Vagina (tissue), 2 donors: ENCODE results near the gene AFAP1L1. TPM values are rescaled to one million over a fixed set of nuclear protein-coding genes. Genes with fewer than 3 reads are reported as not detected.
A peak's percentile ranks its signal among the peaks of the same experiment; 100 is the strongest.

Experiments used
- DNase-seq, 2 donors: peaks; one replicate each; pipeline ENCODE4 v3.0.0-alpha.2; 2017; ENCODE audit errors: extremely low spot score in 2 of 2
- H3K27ac ChIP-seq: fragments of 200-600 bp; sonication (generic); one replicate; pipeline ENCODE4 v1.5.1; 2019
- H3K27me3 ChIP-seq: fragments of 200-600 bp; sonication (generic); one replicate; pipeline ENCODE4 v1.5.1; 2019
- H3K36me3 ChIP-seq, 2 donors: fragments of 200-600 bp; sonication (generic); one replicate each; pipeline ENCODE4 v1.5.1; 2017 to 2019
- H3K4me1 ChIP-seq: fragments of 200-600 bp; sonication (generic); one replicate; pipeline ENCODE4 v1.5.1; 2019
- H3K4me3 ChIP-seq, 2 donors: fragments of 200-600 bp; sonication (generic); 1 replicate in 1 of 2; 2 replicates in 1 of 2; pipeline ENCODE4 v1.5.1; 2016 to 2019
- H3K9me3 ChIP-seq: fragments of 200-600 bp; sonication (generic); one replicate; pipeline ENCODE4 v1.5.1; 2019
- POLR2A ChIP-seq, 2 donors: fragments of 450-650 bp; IDR thresholded peaks; one replicate each; pipeline ENCODE4 v1.6.1; 2017; ENCODE audit warnings: antibody characterized with exemption in 2 of 2, mild to moderate bottlenecking in 2 of 2, moderate library complexity in 2 of 2
- POLR2AphosphoS5 ChIP-seq, 2 donors: sonication (generic); formaldehyde crosslinking; IDR thresholded peaks; one replicate each; pipeline ENCODE4 v1.9.0; 2017; ENCODE audit warnings: antibody characterized with exemption in 2 of 2, mild to moderate bottlenecking in 2 of 2, low read depth in 1 of 2; ENCODE audit not compliant: insufficient read depth in 1 of 2
- intact Hi-C: fragments of 100-400 bp; cut with DNase I; formaldehyde crosslinking; loops from one replicate; pipeline ENCODE4 v1.15.1; 2023
- total RNA-seq: library from RNA; depleted of rRNA; stranded (reverse); fragments of >200 nt; gene quantifications from one replicate; pipeline ENCODE4 v1.2.3, GENCODE V29; 2016
- TF ChIP-seq, protein P1 (sequence below), 3 experiments: fragments of 450-650 bp in 2 of 3; fragments of 200-600 bp in 1 of 3; sonication (generic) in 1 of 3; IDR thresholded peaks; one replicate each; pipeline ENCODE4 v1.5.1; 2017 to 2019; ENCODE audit warnings: antibody characterized with exemption in 3 of 3, mild to moderate bottlenecking in 2 of 3, moderate library complexity in 2 of 3

The AFAP1L1 gene
- total RNA-seq, 1 donor from 2014 or later = 14.7 TPM

GRCh38 chr5:149294872-149295829 is 23.5 kb downstream of the AFAP1L1 start:
- TF ChIP-seq POLR2A (IDR thresholded peaks at IDR 0.05) = no peak
- no peak for TF ChIP-seq POLR2AphosphoS5 (IDR thresholded peaks at IDR 0.05; ENCODE audit: insufficient read depth in 1 of 2, low read depth in 1 of 2)
- TF ChIP-seq, protein P1, sequence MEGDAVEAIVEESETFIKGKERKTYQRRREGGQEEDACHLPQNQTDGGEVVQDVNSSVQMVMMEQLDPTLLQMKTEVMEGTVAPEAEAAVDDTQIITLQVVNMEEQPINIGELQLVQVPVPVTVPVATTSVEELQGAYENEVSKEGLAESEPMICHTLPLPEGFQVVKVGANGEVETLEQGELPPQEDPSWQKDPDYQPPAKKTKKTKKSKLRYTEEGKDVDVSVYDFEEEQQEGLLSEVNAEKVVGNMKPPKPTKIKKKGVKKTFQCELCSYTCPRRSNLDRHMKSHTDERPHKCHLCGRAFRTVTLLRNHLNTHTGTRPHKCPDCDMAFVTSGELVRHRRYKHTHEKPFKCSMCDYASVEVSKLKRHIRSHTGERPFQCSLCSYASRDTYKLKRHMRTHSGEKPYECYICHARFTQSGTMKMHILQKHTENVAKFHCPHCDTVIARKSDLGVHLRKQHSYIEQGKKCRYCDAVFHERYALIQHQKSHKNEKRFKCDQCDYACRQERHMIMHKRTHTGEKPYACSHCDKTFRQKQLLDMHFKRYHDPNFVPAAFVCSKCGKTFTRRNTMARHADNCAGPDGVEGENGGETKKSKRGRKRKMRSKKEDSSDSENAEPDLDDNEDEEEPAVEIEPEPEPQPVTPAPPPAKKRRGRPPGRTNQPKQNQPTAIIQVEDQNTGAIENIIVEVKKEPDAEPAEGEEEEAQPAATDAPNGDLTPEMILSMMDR (IDR thresholded peaks at IDR 0.05) = no peak
- Histone ChIP-seq H3K9me3 (no peaks in the 10 kb centered on the region), H3K4me1 (peaks cover 3% of the 10 kb centered on the region), H3K4me3 (no peak overlapping the region), H3K36me3 (no peaks in the 10 kb centered on the region), H3K27me3 (no peaks in the 10 kb centered on the region), H3K27ac (no peak overlapping the region)
- no peak for DNase-seq
- intact Hi-C loops = no loop called here

- no peak for TF ChIP-seq POLR2AphosphoS5 (IDR thresholded peaks at IDR 0.05; ENCODE audit: insufficient read depth in 1 of 2, low read depth in 1 of 2)
- TF ChIP-seq, protein P1 (IDR thresholded peaks at IDR 0.05) = no peak
- no peak for TF ChIP-seq POLR2A (IDR thresholded peaks at IDR 0.05)
- Histone ChIP-seq H3K36me3 (no peaks in the 10 kb centered on the region), H3K4me3 (no peak overlapping the region), H3K27ac (no peak overlapping the region), H3K9me3 (no peaks in the 10 kb centered on the region), H3K4me1 (peaks cover 3% of the 10 kb centered on the region), H3K27me3 (no peaks in the 10 kb centered on the region)
- no peak for DNase-seq
- intact Hi-C loops = no loop called here
These were observed 25.8 kb downstream of the AFAP1L1 start for GRCh38 chr5:149297340-149298025.

DNA sequence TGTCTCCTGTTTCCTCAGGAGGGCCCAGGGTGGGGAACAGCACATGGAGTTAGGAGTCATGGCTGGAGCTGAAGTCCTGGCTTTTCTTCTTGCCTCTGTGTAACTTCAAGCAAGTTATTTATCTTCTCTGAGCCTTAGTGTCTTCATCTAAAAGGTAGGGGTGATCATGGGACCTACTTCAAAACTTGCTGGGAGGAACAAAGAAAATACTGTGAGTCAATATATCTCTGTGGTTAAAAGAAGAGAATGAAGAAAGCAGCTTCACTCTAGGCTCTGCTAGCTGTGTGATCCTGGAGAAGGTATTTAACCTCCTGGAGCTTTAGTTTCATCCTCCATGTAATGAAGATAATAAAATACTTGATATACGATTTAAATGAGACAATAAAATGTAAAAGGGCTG is 26.5 kb downstream of the AFAP1L1 start:
- no peak overlapping the region for H3K4me3 ChIP-seq
- H3K36me3 ChIP-seq = no peaks in the 10 kb centered on the region
- no peak overlapping the region for H3K27ac ChIP-seq
- no peaks in the 10 kb centered on the region for H3K9me3 ChIP-seq
- TF ChIP-seq POLR2AphosphoS5 (IDR thresholded peaks at IDR 0.05; ENCODE audit: insufficient read depth in 1 of 2, low read depth in 1 of 2) = no peak
- no peak for TF ChIP-seq POLR2A (IDR thresholded peaks at IDR 0.05)
- TF ChIP-seq, protein P1 (IDR thresholded peaks at IDR 0.05) = no peak
- no peaks in the 10 kb centered on the region for H3K27me3 ChIP-seq
- DNase-seq = no peak
- peaks cover 3% of the 10 kb centered on the region for H3K4me1 ChIP-seq
- intact Hi-C loops = no loop called here

DNA sequence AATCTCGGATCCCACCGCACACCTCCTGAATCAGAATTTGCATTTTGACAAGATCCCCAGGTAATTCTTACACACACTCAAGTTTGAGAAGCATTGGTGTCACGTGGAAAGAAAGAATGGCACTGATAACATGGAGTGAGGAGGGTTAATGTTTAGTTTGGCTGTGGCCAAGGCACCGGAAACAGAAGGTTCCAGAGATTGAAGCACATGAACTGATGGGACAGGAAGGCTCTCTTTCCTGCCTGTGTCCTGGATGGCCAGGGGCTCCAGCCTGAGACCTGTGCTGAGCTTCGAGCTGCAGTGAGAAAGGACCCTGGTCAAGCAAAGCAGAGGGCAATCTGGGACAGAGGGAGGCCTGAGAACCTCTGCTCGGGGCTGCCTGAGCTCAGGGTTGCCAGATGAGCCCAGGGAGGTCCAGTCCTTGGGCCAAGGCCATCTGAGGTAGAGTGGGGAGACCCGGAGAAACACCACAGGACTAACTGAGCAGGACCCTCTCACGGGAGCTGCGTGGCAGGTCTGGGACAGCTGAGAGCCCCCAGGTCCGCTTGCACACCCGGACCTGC is 27.3 kb downstream of the AFAP1L1 start:
- H3K4me1 ChIP-seq = peaks cover 3% of the 10 kb centered on the region
- intact Hi-C loops = no loop called here
- TF ChIP-seq POLR2AphosphoS5 (IDR thresholded peaks at IDR 0.05; ENCODE audit: insufficient read depth in 1 of 2, low read depth in 1 of 2) (peak in 1 of 2 donors; percentile 46), POLR2A (IDR thresholded peaks at IDR 0.05) (no peak)
- no peaks in the 10 kb centered on the region for H3K27me3 ChIP-seq
- no peak overlapping the region for H3K4me3 ChIP-seq
- no peaks in the 10 kb centered on the region for H3K36me3 ChIP-seq
- DNase-seq = no peak
- H3K9me3 ChIP-seq = no peaks in the 10 kb centered on the region
- no peak overlapping the region for H3K27ac ChIP-seq

- H3K27ac ChIP-seq = no peak overlapping the region
- H3K36me3 ChIP-seq = no peaks in the 10 kb centered on the region
- H3K27me3 ChIP-seq = no peaks in the 10 kb centered on the region
- no peak overlapping the region for H3K4me3 ChIP-seq
- H3K4me1 ChIP-seq = peaks cover 3% of the 10 kb centered on the region
- no peak for DNase-seq
- TF ChIP-seq POLR2A (IDR thresholded peaks at IDR 0.05) = no peak
- no peak for TF ChIP-seq POLR2AphosphoS5 (IDR thresholded peaks at IDR 0.05; ENCODE audit: insufficient read depth in 1 of 2, low read depth in 1 of 2)
- TF ChIP-seq, protein P1 (IDR thresholded peaks at IDR 0.05) = no peak
- no peaks in the 10 kb centered on the region for H3K9me3 ChIP-seq
- intact Hi-C loops = no loop called here
These were observed 27.9 kb downstream of the AFAP1L1 start for GRCh38 chr5:149299451-149300054.
